Peyer's patch (tissue), 4 donors: ENCODE data around the gene TMEM271. TPM values are rescaled to one million over a fixed set of nuclear protein-coding genes. Genes with fewer than 3 reads are reported as not detected.

Source experiments
- DNase-seq, 3 donors: peaks; one replicate each; pipeline ENCODE4 v3.0.0-alpha.2; 2017 to 2019
- H3K27ac ChIP-seq, 4 donors: fragments of 200-600 bp; sonication (generic); one replicate each; pipeline ENCODE4 v1.5.1; 2016 to 2019
- H3K27me3 ChIP-seq, 2 donors: fragments of 200-600 bp; sonication (generic); one replicate each; pipeline ENCODE4 v1.5.1; 2019
- H3K36me3 ChIP-seq, 3 donors: fragments of 200-600 bp; sonication (generic); one replicate each; pipeline ENCODE4 v1.5.1; 2016 to 2019
- H3K4me1 ChIP-seq, 4 donors: fragments of 200-600 bp; sonication (generic); one replicate each; pipeline ENCODE4 v1.5.1; 2016 to 2019
- H3K4me3 ChIP-seq, 4 donors: fragments of 200-600 bp; sonication (generic); 1 replicate in 3 of 4; 2 replicates in 1 of 4; pipeline ENCODE4 v1.5.1; 2016 to 2019; ENCODE audit warnings: mild to moderate bottlenecking in 1 of 4
- H3K9me3 ChIP-seq, 4 donors: fragments of 200-600 bp; sonication (generic); one replicate each; pipeline ENCODE4 v1.5.1; 2016 to 2019; ENCODE audit warnings: mild to moderate bottlenecking in 1 of 4
- CTCF ChIP-seq, 6 experiments: fragments of 450-650 bp in 4 of 6; fragments of 200-600 bp in 2 of 6; sonication (generic) in 1 of 6; IDR thresholded peaks; one replicate each; pipeline ENCODE4 v1.5.1; 2017 to 2019; ENCODE audit warnings: antibody characterized with exemption in 6 of 6, mild to moderate bottlenecking in 3 of 6, moderate library complexity in 1 of 6
- POLR2A ChIP-seq, 2 donors: fragments of 450-650 bp; IDR thresholded peaks; one replicate each; pipeline ENCODE4 v1.5.1; 2017; ENCODE audit warnings: antibody characterized with exemption in 2 of 2, mild to moderate bottlenecking in 2 of 2, moderate library complexity in 2 of 2
- total RNA-seq, 4 donors: library from RNA; depleted of rRNA; stranded (reverse); fragments of >200 nt; gene quantifications; one replicate each; pipeline ENCODE4 v1.1.0, GENCODE V29; 2016

Gene TMEM271
- total RNA-seq, 4 donors from 2014 or later = not detected

GRCh38 chr4:578451-579443 lies 2.7 kb upstream of the TMEM271 start:
- Histone ChIP-seq H3K27ac (no peak overlapping the region), H3K4me3 (no peak overlapping the region), H3K36me3 (no peaks in the 10 kb centered on the region), H3K4me1 (peaks cover 0 to 11% (median 3%) of the 10 kb centered on the region in 4 donors), H3K9me3 (peaks cover 0 to 4% (median 2%) of the 10 kb centered on the region in 4 donors), H3K27me3 (peaks cover 0 to 26% of the 10 kb centered on the region in 2 donors)
- DNase-seq = peak in 1 of 3 donors; percentile 24
- TF ChIP-seq POLR2A (IDR thresholded peaks at IDR 0.05) (no peak), CTCF (IDR thresholded peaks at IDR 0.05) (no peak)

GRCh38 chr4:577499-578450 lies 1.7 kb upstream of the TMEM271 start:
- DNase-seq = peak in 1 of 3 donors; percentile 44
- Histone ChIP-seq H3K27ac (no peak overlapping the region), H3K4me3 (no peak overlapping the region), H3K36me3 (no peaks in the 10 kb centered on the region), H3K27me3 (peaks cover 0 to 35% of the 10 kb centered on the region in 2 donors), H3K9me3 (peaks cover 0 to 4% (median 0%) of the 10 kb centered on the region in 4 donors), H3K4me1 (peaks cover 0 to 11% (median 3%) of the 10 kb centered on the region in 4 donors)
- TF ChIP-seq POLR2A (IDR thresholded peaks at IDR 0.05) = no peak
- no peak for TF ChIP-seq CTCF (IDR thresholded peaks at IDR 0.05)

GRCh38 chr4:576991-577498 lies 950 bp upstream of the TMEM271 start:
- peak in 1 of 3 donors; percentile 26 for DNase-seq
- Histone ChIP-seq H3K9me3 (peaks cover 0 to 4% (median 0%) of the 10 kb centered on the region in 4 donors), H3K36me3 (no peaks in the 10 kb centered on the region), H3K4me3 (no peak overlapping the region), H3K27ac (no peak overlapping the region), H3K27me3 (peaks cover 0 to 36% of the 10 kb centered on the region in 2 donors), H3K4me1 (peaks cover 0 to 11% (median 3%) of the 10 kb centered on the region in 4 donors)
- TF ChIP-seq CTCF (IDR thresholded peaks at IDR 0.05) = no peak
- no peak for TF ChIP-seq POLR2A (IDR thresholded peaks at IDR 0.05)

GRCh38 chr4:575281-576141 lies 584 bp downstream of the TMEM271 start:
- Histone ChIP-seq H3K27me3 (peaks cover 0 to 36% of the 10 kb centered on the region in 2 donors), H3K4me1 (peaks cover 0 to 11% (median 3%) of the 10 kb centered on the region in 4 donors), H3K4me3 (peak overlapping the region in 1 of 4 donors; percentile 14), H3K9me3 (peaks cover 0 to 4% (median 0%) of the 10 kb centered on the region in 4 donors), H3K36me3 (no peaks in the 10 kb centered on the region), H3K27ac (no peak overlapping the region)
- TF ChIP-seq POLR2A (IDR thresholded peaks at IDR 0.05) (no peak), CTCF (IDR thresholded peaks at IDR 0.05) (no peak)
- peak in 1 of 3 donors; percentile 43 for DNase-seq
